CD4-positive, CD25-positive, alpha-beta regulatory T cell (primary cell): Measurements from ENCODE around the gene TAF12. TPM values are rescaled to one million over a fixed set of nuclear protein-coding genes. Genes with fewer than 3 reads are reported as not detected.
A peak's percentile ranks its signal among the peaks of the same experiment; 100 is the strongest.

Experiments
- ATAC-seq, 2 donors: fragments of 150-1000 bp; cut with Tn5 transposase; one replicate each; pipeline ENCODE4 v1.10.0; 2021; ENCODE audit warnings: low read depth in 2 of 2, moderate number of reproducible peaks in 2 of 2, moderate library complexity in 1 of 2
- DNase-seq, 3 donors: peaks; one replicate each; pipeline versions ENCODE4 v3.0.0 to v3.0.0-alpha.2; 2012 to 2022; ENCODE audit warnings: mixed read lengths in 1 of 3
- H3K27ac ChIP-seq: one replicate; pipeline ENCODE4 v1.7.0; 2013; ENCODE audit warnings: mild to moderate bottlenecking, low read length; ENCODE audit not compliant: insufficient read depth, poor library complexity, severe bottlenecking
- H3K27me3 ChIP-seq: one replicate; pipeline ENCODE4 v1.7.0; 2013; ENCODE audit warnings: low read length; ENCODE audit not compliant: control insufficient read depth, insufficient read depth
- H3K36me3 ChIP-seq: one replicate; pipeline ENCODE4 v1.7.0; 2013; ENCODE audit warnings: mild to moderate bottlenecking, low read length, moderate library complexity; ENCODE audit not compliant: control insufficient read depth, insufficient read depth
- H3K4me1 ChIP-seq: 2 replicates; pipeline ENCODE4 v1.7.0; 2013; ENCODE audit warnings: mild to moderate bottlenecking, low read length; ENCODE audit not compliant: insufficient read depth, control insufficient read depth, poor library complexity, severe bottlenecking
- H3K4me3 ChIP-seq: one replicate; pipeline ENCODE4 v1.7.0; 2013; ENCODE audit warnings: low read depth, mild to moderate bottlenecking, low read length, moderate library complexity
- H3K9me3 ChIP-seq, 2 experiments: 1 replicate in 1 of 2; 2 replicates in 1 of 2; pipeline ENCODE4 v1.7.0; 2013; ENCODE audit warnings: low read length in 2 of 2, mild to moderate bottlenecking in 1 of 2, moderate library complexity in 1 of 2; ENCODE audit not compliant: control insufficient read depth in 2 of 2
- H3K27ac Mint-ChIP-seq, 3 donors: one replicate each; pipeline ENCODE4 v1.8.0; 2020 to 2022; ENCODE audit warnings: mild to moderate bottlenecking in 3 of 3, mixed read lengths in 3 of 3, moderate library complexity in 2 of 3
- H3K27me3 Mint-ChIP-seq: one replicate; pipeline ENCODE4 v1.8.0; 2022; ENCODE audit warnings: mild to moderate bottlenecking, mixed read lengths
- H3K36me3 Mint-ChIP-seq: one replicate; pipeline ENCODE4 v1.8.0; 2020; ENCODE audit warnings: mixed read lengths
- H3K4me1 Mint-ChIP-seq, 4 donors: one replicate each; pipeline ENCODE4 v1.8.0; 2020 to 2022; ENCODE audit warnings: mixed read lengths in 4 of 4, mild to moderate bottlenecking in 1 of 4
- H3K4me3 Mint-ChIP-seq, 4 donors: one replicate each; pipeline ENCODE4 v1.8.0; 2020 to 2022; ENCODE audit warnings: mild to moderate bottlenecking in 4 of 4, mixed read lengths in 4 of 4, moderate library complexity in 3 of 4
- H3K9me3 Mint-ChIP-seq, 7 donors: one replicate each; pipeline ENCODE4 v1.8.0; 2020 to 2022; ENCODE audit warnings: mixed read lengths in 7 of 7, mild to moderate bottlenecking in 3 of 7, moderate library complexity in 2 of 7
- polyA plus RNA-seq, 4 donors: library from polyadenylated mRNA; unstranded; fragments of 300-500 nt; fragmentation: Illumina TruSeq; gene quantifications; one replicate each; pipeline ENCODE4 v1.2.3, GENCODE V29; 2021
- total RNA-seq: library from RNA; stranded (reverse); gene quantifications from one replicate; pipeline ENCODE4 v1.2.3, GENCODE V29; 2022

Gene TAF12
- total and polyA plus RNA-seq, 5 donors from 2014 or later = 20.7 to 52.0 (median 47.7) TPM

DNA sequence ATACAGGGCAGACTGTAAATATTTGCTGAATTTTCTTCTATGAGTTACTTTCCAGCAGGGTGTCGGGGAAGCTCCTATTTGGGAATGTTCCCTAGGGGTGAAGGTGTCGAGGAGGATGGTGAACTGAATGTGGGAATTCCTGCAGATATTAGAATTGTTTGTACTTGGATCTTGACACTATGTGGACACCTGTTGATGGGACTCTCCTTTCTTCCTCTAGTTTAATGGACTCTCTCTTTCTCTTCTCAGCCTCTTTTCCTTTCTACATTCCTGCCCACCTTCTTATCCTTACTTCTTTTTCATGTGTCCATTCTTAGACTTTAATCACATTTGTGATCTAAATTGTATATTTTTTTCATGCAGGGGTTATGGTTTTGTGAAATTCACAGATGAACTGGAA lies 75.9 kb downstream of the TAF12 start:
- Histone ChIP-seq H3K4me1 (no peaks in the 10 kb centered on the region), H3K9me3 (no peaks in the 10 kb centered on the region), H3K36me3 (peaks cover 71% of the 10 kb centered on the region), H3K27ac (no peak overlapping the region), H3K4me3 (no peak overlapping the region), H3K27me3 (no peaks in the 10 kb centered on the region)
- H3K9me3 Mint-ChIP-seq = peaks cover 0 to 1% (median 0%) of the 10 kb centered on the region in 7 donors
- ATAC-seq = no peak
- H3K4me3 Mint-ChIP-seq = no peak overlapping the region
- peak overlapping the region in 2 of 3 donors; percentile 8 to 53 for H3K27ac Mint-ChIP-seq
- no peak for DNase-seq
- H3K27me3 Mint-ChIP-seq = no peaks in the 10 kb centered on the region
- no peaks in the 10 kb centered on the region for H3K4me1 Mint-ChIP-seq
- H3K36me3 Mint-ChIP-seq = peaks cover 29% of the 10 kb centered on the region

- no peak for ATAC-seq
- Histone ChIP-seq H3K4me3 (no peak overlapping the region), H3K4me1 (no peaks in the 10 kb centered on the region), H3K27me3 (no peaks in the 10 kb centered on the region), H3K9me3 (no peaks in the 10 kb centered on the region), H3K27ac (no peak overlapping the region), H3K36me3 (peaks cover 70% of the 10 kb centered on the region)
- no peak for DNase-seq
- Mint-ChIP-seq H3K9me3 (peaks cover 0 to 1% (median 0%) of the 10 kb centered on the region in 7 donors), H3K4me1 (peaks cover 0 to 2% (median 0%) of the 10 kb centered on the region in 4 donors), H3K4me3 (no peak overlapping the region), H3K27ac (no peak overlapping the region), H3K36me3 (peaks cover 30% of the 10 kb centered on the region), H3K27me3 (no peaks in the 10 kb centered on the region)
These were observed 77.1 kb downstream of the TAF12 start for GRCh38 chr1:28565726-28566125.

- Histone ChIP-seq H3K36me3 (peaks cover 71% of the 10 kb centered on the region), H3K27me3 (no peaks in the 10 kb centered on the region), H3K27ac (no peak overlapping the region), H3K4me1 (no peaks in the 10 kb centered on the region), H3K9me3 (no peaks in the 10 kb centered on the region), H3K4me3 (no peak overlapping the region)
- Mint-ChIP-seq H3K4me1 (peaks cover 0 to 2% (median 0%) of the 10 kb centered on the region in 4 donors), H3K27me3 (no peaks in the 10 kb centered on the region), H3K27ac (no peak overlapping the region), H3K36me3 (peaks cover 30% of the 10 kb centered on the region), H3K4me3 (no peak overlapping the region), H3K9me3 (peaks cover 0 to 1% (median 0%) of the 10 kb centered on the region in 7 donors)
- DNase-seq = no peak
- ATAC-seq = no peak
These were observed 77.8 kb downstream of the TAF12 start for GRCh38 chr1:28565040-28565439.

- no peak for DNase-seq
- no peak overlapping the region for H3K27ac ChIP-seq
- no peaks in the 10 kb centered on the region for H3K27me3 Mint-ChIP-seq
- H3K27ac Mint-ChIP-seq = no peak overlapping the region
- H3K4me1 Mint-ChIP-seq = peaks cover 0 to 2% (median 0%) of the 10 kb centered on the region in 4 donors
- H3K9me3 ChIP-seq = no peaks in the 10 kb centered on the region
- ATAC-seq = no peak
- H3K27me3 ChIP-seq = no peaks in the 10 kb centered on the region
- H3K36me3 ChIP-seq = peaks cover 76% of the 10 kb centered on the region
- no peak overlapping the region for H3K4me3 ChIP-seq
- peaks cover 30% of the 10 kb centered on the region for H3K36me3 Mint-ChIP-seq
- peaks cover 0 to 1% (median 0%) of the 10 kb centered on the region in 7 donors for H3K9me3 Mint-ChIP-seq
- H3K4me1 ChIP-seq = no peaks in the 10 kb centered on the region
- H3K4me3 Mint-ChIP-seq = no peak overlapping the region
These were observed 78.6 kb downstream of the TAF12 start for GRCh38 chr1:28564310-28564709.

- peaks cover 16% of the 10 kb centered on the region for H3K36me3 Mint-ChIP-seq
- no peak overlapping the region for H3K4me3 Mint-ChIP-seq
- H3K9me3 Mint-ChIP-seq = no peaks in the 10 kb centered on the region
- DNase-seq (no peak), ATAC-seq (no peak)
- Histone ChIP-seq H3K9me3 (no peaks in the 10 kb centered on the region), H3K36me3 (peaks cover 58% of the 10 kb centered on the region), H3K4me3 (no peak overlapping the region), H3K27ac (no peak overlapping the region), H3K27me3 (no peaks in the 10 kb centered on the region), H3K4me1 (no peaks in the 10 kb centered on the region)
- H3K27me3 Mint-ChIP-seq = no peaks in the 10 kb centered on the region
- H3K27ac Mint-ChIP-seq = no peak overlapping the region
- H3K4me1 Mint-ChIP-seq = peaks cover 0 to 2% (median 0%) of the 10 kb centered on the region in 4 donors
These were observed 82.0 kb downstream of the TAF12 start for GRCh38 chr1:28560886-28561285.

Other genes starting within 250 kb of the TAF12 start
- gene RCC1, start 137.0 kb downstream of the TAF12 start, total RNA-seq = 9.7 TPM
- gene RCC1, start 137.0 kb downstream of the TAF12 start, polyA plus RNA-seq = 10 to 100 TPM in 3 of 4 donors, 1 to 10 TPM in 1; 8.2 to 16.4 (median 12.6) TPM
- 29.8 TPM for gene TRNAU1AP, start 90.0 kb downstream of the TAF12 start, total RNA-seq
- 10 to 100 TPM; 28.9 to 48.2 (median 39.4) TPM for gene TRNAU1AP, start 90.0 kb downstream of the TAF12 start, polyA plus RNA-seq
- gene RAB42, start 50.8 kb downstream of the TAF12 start, total RNA-seq = not detected
- gene RAB42, start 50.8 kb downstream of the TAF12 start, polyA plus RNA-seq = not detected
- gene RNU11, start 5.5 kb upstream of the TAF12 start, total RNA-seq = not detected
- gene RNU11, start 5.5 kb upstream of the TAF12 start, polyA plus RNA-seq = not detected
- 14.7 TPM for gene GMEB1, start 25.7 kb upstream of the TAF12 start, total RNA-seq
- 10 to 100 TPM; 14.8 to 18.1 (median 16.9) TPM for gene GMEB1, start 25.7 kb upstream of the TAF12 start, polyA plus RNA-seq
- gene YTHDF2, start 93.9 kb upstream of the TAF12 start, total RNA-seq = 81.9 TPM
- gene YTHDF2, start 93.9 kb upstream of the TAF12 start, polyA plus RNA-seq = 100 to 1,000 TPM; 107 to 145 (median 132) TPM
- not detected for gene OPRD1, start 169.1 kb upstream of the TAF12 start, total RNA-seq
- gene OPRD1, start 169.1 kb upstream of the TAF12 start, polyA plus RNA-seq = under 1 TPM in 1 of 4 donors, not detected in 3; 0.02 TPM